Stimulated activated CD4-positive, alpha-beta T cell treated with anti-CD3 and anti-CD28 coated beads, Interleukin-2, amount 100 ng/mL, for 24 hours (primary cell): ENCODE measurements around the gene UBN1.
"Not testable (repeated sequence)": the region's sequence is repeated elsewhere in the genome, so short reads cannot be mapped to it uniquely, and the experiment has no call there.

Source experiments
- DNase-seq, 2 donors: peaks; one replicate each; pipeline ENCODE4 v3.0.0-alpha.2; 2020

UBN1 gene

DNA sequence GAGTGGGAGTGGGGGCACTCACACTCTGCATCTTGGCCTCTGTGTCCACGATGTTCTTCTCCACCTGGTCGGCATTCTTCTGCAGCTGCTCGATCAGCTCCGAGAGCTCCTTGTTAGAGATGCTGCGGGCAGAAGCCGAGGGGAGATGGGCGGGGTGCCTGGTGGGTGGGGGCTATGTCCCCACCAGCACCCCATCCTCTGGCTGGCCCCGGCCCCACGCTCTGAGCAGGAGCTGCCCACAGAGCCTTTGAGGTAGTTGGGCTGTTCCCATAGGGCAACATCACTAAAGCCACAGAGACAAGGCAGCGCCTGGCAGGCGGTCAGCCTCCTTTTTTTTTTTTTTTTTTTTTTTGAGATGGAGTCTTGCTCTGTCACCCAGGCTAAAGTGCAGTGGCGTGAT is 63.5 kb downstream of the UBN1 start:
- DNase-seq = no peak

DNA sequence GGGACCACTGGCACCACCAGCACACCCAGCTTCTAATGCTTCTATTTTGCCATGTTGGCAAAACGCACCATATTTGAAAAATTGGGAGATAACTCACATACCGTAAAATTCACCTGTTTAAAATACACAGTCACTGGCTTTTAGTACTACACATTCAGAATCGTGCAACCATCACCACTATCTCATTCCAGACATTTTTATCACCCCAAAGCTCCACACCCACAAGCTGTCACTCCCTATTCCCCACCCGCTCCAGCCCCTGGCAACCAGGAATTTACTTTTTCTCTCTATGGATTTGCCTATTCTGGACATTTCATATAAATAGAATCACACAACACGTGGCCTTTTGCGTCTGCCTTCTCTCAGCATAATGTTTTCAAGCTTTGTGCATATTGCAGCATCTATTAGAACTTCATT is 64.7 kb downstream of the UBN1 start:
- no peak for DNase-seq

DNA sequence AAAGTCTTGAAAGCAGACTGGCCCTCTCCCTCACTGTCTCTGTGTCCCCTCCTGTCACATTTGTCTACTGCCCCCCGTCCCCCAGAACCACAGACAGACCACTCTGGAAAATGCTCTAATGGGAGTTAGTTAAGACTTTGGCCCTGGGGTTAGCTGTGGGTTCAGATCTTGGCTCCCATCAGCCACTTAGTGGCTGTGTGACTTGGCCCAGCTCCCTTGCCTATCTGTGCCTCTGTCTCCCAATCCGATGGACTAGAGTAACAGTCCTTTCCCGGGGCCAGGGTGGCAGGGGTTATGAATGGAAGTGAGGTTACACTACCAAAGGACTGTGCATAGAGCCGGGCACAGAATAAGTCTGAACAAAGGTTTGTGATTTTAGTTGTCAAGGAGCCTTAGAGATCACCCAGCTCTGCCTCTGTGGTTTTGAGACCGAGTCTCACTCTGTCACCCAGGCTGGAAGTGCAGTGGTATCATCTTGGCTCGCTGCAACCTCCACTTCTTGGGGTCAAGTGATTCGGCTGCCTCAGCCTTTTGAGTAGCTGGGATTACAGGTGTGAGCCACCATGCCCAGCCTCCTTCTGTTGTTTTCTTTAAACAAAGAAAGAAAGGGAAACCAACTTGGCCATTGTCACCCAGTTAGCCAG is 66.0 kb downstream of the UBN1 start:
- DNase-seq = no peak

DNA sequence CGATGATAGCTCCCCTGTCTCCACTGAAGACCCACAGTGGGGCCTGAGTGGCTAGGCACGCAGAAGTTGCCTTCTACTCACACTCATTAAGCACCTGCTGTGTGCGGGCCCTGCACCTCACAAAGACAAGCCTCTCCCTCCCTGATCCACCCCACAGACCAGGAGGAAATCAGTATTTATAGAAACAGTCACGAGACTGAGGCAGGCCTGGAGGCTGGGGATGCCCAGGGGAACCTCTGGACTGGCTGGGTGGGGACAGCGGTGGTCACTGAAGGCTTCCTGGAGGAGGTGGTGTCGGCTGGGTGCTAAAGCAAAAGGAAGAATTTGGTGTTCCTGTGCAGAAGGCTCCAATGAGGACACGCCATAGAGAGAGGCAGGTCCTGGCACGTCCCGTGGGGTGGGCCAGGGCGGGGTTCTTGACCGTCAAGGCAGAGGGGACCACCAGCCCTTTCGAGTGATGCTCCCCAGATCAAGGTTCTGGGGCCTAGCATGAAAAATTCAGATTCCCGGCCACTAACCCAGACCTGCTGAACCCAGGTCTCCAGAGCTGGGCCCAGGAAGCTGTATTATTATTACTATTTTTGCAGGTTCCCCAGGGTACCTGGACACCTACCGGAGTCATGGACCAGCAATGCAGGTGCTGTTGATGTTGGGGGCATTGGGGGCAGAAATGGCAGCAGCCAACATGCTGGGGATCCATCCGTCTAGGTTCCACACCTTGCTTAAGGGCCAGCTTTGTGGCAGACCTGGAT is 66.7 kb downstream of the UBN1 start:
- no peak for DNase-seq

DNA sequence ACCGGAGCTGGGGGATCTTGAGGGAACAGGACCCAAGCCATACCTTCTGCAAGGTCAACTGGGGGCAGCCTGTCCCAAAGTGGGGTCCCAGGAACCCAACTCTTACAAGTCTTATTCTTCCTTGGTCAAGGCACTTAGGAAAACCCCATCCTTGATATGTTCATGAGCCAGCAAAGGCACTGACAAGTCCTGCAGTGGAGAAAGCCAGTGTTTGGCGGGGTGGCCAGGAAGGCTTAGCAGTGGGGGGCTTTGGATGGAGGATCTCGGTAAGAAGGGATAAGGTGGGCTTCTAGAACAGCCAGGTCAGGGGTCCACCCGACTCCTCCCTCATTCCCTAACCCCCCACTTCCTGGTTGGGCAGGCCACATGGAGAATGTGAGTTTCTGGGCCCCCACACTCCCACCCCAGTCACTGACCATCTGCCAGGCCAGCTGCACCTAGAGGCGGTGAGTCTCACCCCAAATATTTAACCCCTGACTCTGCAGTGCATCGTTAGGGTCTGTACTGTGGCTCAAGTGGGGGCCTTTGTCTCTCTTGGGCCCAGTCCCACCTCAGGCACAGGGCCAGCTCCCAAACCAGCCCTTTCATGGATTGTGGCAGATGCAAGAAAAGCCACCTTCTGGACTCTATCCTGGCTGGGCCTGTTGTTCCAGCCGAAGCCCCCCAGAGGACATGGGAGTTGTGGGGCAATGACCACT is 67.4 kb downstream of the UBN1 start:
- DNase-seq = no peak

DNA sequence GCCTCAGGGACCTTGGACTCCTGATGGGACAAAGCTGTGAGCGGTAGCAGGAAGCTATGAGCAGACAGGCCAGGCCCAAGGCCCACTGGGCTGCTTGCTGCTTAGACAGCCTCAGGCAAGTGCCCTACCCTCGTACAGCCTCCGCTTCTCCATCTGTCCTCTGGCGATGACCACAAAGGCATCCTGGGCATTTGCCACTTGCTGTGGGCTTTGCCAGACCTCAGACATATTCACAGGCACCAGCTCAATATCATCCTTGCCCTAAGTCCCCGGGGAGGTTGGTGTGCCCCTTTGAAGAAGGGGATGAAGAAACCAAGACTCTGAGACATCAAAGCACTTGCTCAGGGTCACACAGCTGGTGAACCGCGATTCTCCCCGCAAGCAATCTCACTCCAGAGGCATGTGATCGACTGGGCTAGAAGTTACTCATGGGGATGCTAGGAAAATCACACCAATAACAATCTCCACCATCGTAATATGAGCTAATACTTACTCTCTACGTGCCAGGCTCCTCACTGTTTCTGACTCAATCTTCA is 68.0 kb downstream of the UBN1 start:
- DNase-seq = no peak

DNA sequence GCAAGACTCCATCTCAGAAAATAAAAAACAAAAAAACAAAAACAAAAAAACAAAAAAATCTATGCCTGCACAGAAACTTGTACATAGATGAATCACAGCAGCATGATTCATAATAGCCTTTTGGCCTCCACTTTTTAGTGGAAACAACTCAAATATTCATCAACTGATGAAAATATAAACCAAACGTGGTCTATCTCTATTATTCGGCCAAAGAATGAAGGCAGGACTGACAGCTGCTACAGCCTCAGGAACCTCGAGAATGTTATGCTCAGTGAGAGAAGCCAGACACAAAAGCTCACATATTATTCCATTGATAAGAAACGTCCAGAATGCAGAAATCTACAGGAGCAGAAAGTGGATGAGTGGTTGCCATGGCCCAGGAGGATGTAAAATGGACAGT is 69.8 kb downstream of the UBN1 start:
- DNase-seq = no peak

DNA sequence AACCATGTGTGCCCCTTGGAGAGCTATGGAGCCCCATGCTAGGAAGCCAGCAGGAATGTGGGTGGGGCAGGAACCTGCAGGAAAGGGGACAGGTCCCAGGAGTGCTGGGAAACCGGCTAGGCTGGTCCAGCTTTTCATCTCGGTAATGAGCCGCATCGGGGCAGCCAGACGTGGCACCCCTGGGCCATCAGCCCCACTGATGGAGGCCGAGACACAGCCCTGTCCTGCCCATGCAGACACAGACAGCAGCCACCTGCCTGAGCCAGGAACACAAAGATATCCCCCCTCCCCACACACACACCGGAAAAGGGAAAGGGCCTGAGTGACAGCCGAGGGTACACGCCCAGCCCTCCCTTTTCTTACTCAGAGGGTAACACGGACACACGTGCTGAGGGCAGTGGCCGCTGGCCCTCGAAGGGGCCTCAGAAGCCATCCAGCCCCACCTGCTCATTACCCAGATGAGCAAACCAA is 71.5 kb downstream of the UBN1 start:
- DNase-seq = no peak

DNA sequence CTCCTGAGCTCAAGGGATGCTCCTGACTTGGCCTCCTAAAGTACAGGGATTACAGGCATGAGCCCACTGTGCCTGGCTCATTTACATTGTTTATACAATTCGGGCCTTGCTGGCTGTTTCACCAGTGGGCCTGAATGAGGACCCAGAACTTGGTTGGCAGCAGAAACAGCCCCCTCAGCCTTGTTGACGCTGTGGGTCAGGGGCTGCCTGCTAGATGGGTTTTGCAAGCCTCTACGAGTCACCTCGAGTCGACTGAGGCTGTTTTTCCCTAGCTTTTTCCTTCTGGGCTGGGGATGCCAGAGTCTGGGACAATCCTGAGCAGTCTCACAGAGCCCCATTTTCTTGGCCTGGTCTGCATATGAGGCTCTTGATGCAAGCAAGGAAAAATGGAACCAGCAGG is 73.5 kb downstream of the UBN1 start:
- DNase-seq = no peak

DNA sequence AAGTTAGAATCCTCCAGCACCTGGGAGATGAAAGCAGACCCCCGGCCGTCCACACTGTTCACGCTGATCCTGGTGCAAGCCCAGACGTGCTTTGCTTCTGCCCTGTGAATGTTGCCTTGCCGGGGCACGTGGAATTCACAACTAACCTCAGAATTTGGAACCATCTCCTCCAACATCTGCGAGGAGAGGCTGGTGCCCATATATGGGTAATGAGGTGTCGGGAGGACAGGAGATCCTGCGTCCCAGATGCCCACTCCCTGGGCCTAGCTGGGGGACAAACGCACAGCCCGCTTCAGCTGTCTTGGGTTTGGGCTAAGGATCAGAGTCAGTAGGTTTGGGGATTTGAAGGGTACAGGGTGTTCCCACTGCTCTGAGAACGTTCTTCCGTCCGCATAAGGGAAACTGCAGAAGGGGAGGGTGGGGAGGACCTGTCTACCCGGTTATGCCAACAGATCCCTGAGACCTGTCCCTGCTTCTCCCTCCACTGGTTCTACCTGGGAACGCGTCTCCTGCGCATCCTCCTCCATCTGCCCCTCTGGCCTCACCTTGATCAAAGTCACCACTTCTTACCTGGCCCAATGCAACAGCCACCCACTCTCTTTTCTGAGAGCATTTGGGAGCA is 75.6 kb downstream of the UBN1 start:
- no peak for DNase-seq

DNA sequence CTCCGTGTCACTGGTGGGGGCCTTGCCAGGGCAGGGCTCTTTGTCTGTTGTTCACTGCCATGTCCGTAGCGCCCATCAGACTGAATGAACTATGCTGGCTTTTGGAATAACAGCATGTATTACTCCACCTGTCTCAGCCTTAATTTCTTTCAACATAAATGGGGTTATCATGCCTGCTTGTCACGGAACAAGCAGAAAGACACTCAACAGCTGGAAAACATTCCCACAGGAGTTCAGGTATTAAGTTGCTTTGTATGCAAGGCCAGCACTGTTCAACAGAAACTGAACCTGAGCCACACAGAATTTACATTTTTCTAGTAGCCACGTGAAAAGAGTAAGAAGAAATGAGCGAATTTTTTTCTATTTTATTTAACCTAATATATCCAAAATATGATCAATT is 76.6 kb downstream of the UBN1 start:
- no peak for DNase-seq

DNA sequence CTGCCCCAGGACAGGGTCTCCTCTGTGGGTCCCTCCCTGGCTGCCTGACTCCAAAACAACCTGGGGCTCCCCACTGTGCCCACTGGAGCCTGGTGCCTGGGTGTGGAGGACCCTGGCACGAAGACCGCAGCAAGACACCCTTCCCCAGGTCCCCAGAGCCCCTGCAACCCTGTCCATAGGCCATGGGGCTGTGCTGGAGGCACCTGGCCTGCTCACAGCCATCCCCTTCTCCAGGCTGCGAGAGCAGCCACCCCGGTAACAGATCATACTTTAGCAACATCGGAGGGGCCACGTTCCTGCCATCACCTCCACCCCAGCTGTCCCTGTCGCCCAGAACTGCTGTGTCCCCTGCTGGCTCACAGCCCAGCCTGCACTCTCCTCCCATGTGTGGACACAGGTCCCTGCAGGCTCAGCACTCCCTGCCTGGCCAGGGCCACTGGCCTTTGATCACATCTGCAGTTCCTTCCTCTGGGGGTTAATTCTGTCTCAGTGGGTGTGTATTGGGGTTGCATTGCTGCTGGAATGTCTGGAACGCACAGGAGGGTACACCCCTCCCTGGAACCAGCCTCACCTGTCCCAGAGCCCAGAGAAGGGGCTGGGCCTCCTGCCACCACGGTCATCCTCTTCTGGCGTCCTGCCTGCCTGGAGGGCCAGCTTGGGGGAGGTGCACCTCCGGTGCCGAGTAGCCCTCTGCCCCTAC is 77.5 kb downstream of the UBN1 start:
- no peak for DNase-seq

DNA sequence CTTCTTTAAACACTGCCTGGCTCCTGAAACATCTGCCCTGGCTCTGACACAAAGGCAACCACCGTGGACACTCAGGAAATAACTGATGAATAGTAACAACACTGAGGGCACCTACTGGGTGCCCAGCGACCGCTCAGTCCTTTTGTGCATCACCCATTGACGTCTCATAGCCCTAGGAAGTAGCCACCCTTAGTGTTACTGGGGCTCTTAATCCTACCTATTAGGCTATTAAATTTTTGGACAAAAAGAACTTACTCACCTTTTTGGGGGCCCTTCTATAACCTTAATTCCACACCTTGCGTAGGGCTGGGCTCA is 78.0 kb downstream of the UBN1 start:
- no peak for DNase-seq

DNA sequence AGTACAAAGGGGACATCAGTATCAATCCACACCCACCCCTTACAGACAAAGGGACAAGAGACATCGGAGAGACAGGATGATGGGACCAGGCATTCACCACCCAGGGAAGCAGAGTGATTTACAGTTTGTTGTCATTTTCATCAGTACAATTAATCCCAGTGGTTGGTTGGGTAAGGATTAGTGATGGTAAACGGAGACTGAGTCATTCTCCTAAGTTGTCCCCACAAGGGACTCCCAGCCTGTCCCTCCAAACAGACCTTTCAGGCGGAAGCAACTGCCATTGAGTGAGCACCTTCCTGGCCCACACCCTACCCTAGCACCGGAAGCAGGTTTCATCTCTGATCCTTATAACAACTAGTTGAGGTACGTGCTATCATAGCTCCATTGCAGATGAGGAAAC is 78.5 kb downstream of the UBN1 start:
- no peak for DNase-seq

DNA sequence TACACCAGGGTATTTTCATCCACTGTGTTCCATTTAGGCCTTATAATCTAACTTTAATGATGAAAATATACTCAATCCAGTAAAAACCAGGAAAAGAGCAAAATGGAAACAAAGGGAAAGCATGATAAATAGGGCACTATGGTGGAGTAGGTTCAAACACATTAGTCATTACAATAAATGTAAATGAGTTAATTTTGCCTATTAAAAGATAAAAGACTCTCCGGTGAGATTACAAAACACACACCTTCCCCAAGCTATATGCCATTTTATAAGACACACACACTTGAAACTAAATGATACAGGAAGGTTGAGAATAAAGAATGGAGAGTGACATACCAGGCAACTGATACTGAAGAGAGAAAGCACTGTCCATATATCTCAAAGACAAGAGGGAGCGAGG is 79.6 kb downstream of the UBN1 start:
- no peak for DNase-seq

DNA sequence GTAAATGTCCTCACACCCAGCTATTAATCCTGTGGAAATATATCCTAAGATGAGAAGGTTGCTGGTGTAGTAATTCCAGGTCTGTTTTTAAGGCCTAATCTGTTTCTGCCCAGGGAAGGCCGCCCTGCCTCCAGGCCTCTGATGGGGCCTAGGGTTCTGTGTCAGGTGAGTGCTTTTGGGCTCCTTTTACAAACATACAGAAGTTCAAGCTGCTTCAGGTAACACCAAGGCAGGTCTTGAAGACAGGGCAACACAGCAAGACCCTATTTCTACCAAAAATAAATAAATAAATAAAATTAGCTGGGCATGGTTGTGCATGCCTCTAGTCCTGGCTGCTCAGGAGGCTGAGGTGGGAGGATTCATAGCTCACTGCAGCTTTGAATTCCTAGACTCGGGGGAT is 80.4 kb downstream of the UBN1 start:
- DNase-seq = no peak

DNA sequence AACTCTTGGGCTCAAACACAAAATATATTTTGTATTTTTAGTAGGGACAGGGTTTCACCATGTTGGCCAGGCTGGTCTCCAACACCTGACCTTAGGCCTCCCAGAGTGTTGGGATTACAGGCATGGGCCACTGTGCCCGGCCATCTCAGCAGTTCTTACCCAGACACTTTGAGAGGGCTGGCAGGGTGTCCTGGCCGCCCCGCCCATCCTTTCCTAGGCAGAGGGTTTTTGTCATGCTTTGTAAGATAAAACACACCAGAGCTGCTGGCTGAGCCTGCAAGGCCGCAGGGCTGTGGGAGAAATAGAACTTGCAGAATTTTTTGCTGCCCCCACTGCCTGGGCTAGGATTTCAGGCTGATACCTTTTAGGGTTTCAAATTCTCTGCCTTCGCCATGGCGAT is 80.9 kb downstream of the UBN1 start:
- no peak for DNase-seq

DNA sequence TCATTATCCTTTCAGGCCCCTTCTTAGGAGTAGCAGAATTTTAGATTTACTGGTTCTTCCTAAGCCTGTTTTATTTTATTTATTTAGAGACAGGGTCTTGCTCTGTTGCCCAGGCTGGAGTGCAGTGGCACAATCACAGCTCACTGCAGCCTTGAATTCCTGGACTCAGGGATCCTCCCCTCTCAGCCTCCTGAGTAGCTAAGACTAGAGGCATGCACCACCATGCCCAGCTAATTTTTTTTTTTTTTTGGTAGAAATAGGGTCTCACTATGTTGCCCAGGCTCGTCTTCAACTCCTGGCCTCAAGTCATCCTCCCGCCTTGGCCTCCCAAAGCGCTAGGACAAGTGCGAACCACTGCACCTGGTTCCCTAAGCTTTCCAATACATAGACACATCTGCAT is 82.3 kb downstream of the UBN1 start:
- not testable (repeated sequence) for DNase-seq

DNA sequence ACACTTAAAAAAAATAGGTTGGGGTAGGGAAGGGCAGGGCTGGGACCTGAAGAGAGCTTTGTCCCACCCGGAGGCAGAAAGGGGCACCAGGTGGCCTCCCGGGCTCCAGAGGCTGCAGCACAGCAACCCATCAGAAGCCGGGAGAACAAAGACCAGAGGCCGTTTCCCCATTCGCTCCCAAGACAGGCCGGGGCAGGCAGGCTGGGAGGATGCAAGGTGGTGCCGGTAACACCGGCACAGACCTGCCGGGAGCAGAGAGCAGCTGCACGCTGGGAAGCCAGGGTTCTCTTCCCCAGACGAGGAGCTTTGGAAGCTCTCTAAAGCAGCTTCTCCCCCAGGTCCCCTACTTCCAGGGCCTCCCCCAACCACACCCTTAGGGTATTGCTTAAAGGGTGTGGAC is 84.1 kb downstream of the UBN1 start:
- no peak for DNase-seq
